CD4-positive, alpha-beta T cell treated with Interleukin-6 at 100 ng/mL for 8 hours (primary cell): ENCODE results near the gene ASCL2.

ENCODE experiments used
- DNase-seq: peaks from one replicate; pipeline ENCODE4 v3.0.0-alpha.2; 2020; ENCODE audit warnings: mixed read lengths, low spot score

Gene ASCL2, protein sequence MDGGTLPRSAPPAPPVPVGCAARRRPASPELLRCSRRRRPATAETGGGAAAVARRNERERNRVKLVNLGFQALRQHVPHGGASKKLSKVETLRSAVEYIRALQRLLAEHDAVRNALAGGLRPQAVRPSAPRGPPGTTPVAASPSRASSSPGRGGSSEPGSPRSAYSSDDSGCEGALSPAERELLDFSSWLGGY

DNA sequence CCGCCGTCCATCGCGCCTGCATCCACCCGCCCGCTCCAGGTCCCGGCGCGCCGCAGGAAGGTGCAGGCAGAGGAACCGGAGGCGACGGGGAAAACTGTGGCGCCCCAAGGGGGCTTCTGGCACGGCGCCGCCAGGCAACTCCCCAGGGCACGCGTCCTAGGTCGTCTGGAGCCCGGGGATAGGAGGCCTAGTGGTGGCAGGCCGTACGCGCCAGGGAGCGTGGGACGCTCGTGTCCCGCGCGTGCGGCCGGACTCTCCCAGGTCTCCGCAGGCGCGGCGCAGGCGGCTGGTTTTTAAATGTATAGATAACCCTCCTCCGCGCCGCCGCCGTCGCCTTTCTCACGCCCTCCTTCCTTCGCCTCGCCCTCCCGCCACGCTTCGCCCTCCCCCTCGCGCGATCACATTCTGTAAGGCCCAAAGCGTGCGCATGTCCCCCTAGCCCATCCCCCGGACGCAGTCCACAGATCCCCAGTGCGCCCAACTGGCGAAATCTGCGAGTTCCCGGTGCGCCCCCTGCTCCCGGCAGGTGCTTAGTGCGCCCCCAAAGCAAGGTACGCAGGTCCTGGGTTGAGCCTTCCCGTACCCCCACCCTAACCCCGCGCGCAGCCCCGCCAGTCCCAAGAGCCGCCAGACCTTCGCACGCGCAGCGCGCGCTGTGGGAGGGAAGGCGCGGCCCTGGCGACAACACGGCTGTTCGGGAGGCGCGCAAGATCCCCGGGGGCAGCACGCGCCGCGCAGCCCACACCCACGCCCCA is at the start of gene ASCL2:
ASCL2 (minus strand) TSS at position 267 of the 755 bp plus-strand sequence; CDS start at position 11, 256 bp downstream.
- DNase-seq, result no peak

DNA sequence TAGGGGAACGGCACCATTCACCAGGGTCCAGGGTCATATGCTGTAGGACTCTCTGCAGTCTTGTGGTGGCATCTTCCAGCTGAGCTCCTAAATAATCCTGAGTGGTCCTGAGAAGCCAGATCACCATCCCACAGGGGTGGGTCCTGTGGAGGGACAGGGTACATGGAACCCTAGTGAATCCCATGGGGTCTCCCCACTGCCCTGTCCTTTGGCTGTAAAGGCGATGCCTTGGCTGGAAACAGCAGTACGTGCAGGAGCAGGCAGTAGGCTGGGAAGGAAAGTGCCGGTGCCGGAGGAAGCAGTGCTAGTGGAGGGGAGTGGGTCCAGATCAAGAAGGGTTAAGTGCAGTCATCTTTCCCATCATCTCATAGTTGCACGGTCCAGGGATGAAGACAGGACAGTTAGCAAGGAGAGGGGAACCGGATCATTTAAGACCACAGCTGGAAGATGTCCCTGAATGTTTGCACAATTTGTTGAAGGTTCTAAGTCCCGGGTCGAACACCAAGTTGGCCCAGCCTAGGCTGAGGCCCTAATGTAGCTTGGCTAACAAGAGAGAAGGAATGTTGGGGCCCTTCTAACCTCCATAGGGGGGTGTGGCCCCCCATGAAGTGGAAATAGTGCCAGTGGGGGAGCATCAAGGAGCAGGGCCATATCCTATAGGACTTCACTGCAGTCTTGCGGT is 49.5 kb upstream of the ASCL2 start:
- no peak for DNase-seq

DNA sequence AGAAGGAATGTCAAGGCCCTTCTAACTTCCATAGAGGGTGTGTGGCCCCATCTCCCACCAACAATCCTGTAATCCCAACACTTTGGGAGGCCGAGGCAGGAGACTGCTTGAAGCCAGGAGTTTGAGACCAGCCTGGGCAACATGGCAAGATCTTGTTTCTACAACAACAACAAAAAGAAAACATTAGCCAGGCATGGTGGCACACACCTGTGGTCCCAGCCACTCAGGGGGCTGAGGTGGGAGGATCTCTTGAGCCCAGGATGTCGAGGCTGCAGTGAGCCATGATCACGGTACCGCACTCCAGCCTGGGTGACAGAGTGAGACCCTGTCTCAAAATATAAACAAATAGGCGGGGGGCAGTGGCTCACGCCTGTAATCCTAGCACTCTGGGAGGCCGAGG is 48.3 kb upstream of the ASCL2 start:
- DNase-seq, result no peak

DNA sequence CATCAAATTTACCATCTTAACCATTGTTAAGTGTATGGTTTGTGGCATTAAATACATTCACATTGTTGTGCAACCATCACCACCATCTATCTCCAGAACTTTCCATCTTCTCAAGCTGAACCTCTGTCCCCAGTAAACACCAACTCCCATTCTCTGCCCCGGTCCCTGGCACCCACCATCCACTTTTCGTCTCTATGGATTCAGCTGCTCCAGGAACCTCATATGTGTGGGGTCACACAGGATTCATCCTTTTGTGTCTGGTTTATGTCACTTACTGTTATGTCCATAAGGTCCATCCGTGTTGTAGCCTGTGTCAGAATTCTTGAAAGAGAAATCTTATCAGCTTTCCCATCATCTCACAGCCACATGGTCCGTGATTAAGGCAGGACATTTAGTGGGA is 47.7 kb upstream of the ASCL2 start:
- no peak for DNase-seq

DNA sequence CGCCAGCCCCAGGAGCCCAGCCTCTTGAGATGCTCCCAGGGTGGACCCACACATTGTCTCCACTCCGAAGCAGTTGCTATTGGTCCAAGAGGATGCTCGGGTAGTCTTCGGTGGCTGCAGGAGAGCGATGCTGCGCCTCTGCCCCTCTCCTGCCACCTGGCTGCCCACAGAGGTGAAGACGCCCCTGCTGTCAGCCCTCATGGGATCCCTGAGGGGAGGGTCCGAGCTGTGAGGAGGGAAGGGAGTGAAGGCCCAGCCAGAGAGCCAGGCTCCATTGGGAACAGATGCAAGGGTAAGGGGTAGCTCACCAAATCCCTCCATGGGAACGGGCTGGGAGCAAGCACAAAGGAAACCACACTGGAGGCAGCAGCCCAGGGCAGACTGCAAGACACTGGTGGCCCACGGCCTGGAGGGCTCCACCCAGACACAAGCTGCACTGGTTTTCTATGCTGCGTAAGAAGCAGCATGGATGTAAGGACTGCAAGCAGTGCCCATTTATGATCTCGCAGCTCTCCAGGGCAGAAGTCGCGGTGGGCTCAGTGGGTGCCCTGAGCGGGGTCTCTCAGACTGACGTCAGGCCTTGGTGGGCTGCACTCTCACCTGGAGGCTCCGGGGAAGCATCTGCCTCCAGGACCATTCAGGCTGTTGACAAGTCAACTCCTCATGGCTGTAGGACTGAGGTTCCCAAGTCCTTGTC is 47.1 kb upstream of the ASCL2 start:
- no peak for DNase-seq

DNA sequence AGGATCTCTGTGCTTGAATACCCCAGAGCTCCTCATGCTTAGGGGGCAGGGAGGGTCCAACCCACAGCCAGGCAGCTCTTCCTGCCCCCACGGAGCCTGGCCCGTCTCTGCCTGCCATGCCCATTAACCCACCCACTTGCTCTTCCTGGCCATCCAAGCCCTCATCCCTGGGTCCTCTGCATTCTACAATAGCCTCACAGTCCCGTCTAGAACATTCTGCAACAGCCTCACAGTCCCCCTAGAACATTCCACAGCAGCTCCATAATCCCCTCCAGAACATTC is 46.5 kb upstream of the ASCL2 start:
- DNase-seq, result no peak

DNA sequence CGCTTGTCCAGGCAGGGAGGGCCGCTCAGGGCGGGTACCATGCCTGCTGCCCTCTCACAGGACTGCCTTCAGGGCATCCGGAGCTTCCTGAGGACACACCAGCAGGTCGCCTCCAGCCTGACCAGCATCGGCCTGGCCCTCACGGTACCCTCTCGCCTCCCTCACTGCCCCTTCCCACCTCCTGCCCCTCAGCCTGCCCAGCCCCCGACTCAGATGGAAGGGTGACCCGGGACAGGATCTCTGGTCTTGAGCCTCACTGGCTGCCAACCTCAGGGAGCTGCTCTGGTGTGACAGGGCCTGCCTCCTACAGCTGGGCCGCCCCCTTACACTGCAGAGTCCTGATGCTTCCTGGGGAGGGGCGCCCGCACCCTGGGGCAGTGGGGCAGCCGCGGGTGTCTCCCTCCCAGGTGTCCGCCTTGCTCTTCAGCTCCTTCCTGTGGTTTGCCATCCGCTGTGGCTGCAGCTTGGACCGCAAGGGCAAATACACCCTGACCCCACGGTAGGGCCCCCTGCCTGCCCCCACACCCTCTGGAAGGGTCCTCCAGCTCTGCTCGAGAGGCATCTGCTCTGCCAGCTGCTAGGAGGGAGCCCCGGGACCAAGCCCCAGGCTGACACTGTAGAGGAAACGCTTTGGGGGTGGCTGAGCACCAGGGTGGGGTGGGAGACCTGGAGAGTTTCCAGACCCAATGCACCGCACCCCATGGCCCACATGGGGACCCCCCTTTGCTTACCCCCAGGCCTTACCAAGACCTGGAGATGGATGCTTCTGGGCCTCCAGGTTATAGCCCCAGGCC is 46.0 kb upstream of the ASCL2 start:
- no peak for DNase-seq

DNA sequence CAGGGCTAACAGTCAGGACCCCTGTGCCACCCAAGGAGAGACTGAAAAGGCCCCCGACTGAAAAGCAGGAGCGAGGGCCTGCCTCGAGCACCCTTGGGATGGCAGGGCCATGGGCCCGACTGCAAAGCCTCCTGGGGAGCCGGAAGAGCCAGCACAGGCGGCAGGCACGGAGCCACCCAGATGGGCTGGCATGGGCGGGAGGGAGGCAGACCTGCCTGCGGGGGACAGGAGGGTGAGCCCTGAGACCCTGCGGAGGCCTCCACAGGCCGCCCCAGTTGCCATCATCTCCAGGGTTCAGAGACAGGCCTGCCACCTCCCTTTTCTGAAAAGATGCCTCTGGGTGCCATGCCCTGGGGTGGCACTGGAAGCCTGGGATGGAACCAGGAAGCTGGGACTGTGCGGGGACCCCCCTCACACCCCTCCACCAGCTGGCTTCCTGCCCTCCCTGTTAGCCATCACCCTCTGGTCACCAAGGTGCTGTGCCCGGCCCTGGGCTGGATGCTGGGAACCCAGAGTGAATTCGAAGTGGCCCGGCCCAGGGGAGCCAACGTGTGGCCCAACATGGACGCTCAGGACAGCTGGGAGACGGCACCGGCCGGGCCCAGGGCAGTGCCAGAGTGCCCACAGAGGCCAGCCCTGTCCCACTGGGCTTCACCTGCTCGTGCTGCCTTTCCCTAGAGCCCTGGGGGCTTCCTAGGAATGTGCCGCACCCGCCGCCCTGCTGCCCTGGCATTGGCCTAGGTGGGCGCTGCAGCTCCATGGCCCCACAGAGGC is 45.2 kb upstream of the ASCL2 start:
- DNase-seq, result no peak

DNA sequence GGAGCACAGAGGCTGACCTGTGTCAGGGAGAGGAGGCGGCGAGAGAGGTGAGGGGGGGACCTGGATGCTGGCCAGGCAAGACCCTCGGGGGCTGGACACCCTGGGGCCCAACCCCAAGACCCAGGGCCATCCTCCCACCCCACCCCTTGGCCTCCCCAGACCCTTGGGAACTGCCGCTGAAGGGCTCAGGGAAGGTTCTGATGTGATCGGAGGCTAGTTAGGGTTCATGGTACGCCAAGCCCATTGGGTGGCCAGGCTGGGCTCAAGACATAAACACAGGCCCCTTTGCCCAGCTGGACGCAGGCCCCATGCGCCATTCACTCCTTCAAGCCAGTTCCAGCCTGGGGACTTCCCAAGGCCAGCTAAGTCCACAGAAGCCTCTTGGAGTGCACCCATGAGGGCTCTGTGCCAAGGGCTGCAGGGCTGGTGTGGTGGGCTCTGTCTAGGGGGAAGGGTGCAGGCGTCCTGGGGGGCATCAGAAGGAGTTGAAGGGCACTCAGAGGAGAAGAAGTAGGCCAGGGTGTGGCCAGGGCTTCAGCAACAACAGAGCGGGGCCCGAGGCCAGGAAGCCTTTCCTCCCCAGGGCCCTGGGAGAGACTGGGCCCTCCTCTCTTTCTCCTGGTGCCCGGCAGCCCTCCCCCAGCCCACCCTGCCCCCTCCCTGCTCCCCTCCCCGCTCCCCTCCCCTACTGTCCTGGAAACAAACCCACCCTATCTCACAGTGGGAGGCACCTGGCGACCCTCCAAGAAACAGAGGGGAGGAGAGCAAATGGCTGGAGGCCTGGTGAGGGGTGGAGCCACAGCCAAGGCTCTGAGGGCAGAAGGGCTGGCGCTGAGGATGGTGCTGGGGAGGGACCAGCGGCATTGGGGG is 44.4 kb upstream of the ASCL2 start:
- no peak for DNase-seq

DNA sequence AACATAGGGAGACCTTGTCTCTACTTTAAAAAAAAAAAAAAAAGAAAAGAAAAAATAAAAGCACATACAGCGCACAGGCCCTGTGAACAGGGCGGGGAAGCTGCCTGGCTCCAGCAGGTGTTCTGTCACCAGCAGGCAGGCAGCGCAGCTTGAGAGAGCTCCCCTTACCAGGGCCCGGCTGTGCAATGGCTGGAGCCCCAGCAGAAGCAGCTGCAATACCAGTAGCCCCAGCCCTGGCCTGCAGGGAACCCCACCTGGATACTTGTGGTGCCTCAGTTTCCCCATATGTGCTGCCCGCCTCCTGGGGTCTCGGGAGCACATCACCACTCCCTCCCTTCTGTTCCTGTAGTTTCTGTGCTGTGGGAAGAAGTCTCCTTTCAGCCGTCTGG is 43.7 kb upstream of the ASCL2 start:
- DNase-seq, result no peak

DNA sequence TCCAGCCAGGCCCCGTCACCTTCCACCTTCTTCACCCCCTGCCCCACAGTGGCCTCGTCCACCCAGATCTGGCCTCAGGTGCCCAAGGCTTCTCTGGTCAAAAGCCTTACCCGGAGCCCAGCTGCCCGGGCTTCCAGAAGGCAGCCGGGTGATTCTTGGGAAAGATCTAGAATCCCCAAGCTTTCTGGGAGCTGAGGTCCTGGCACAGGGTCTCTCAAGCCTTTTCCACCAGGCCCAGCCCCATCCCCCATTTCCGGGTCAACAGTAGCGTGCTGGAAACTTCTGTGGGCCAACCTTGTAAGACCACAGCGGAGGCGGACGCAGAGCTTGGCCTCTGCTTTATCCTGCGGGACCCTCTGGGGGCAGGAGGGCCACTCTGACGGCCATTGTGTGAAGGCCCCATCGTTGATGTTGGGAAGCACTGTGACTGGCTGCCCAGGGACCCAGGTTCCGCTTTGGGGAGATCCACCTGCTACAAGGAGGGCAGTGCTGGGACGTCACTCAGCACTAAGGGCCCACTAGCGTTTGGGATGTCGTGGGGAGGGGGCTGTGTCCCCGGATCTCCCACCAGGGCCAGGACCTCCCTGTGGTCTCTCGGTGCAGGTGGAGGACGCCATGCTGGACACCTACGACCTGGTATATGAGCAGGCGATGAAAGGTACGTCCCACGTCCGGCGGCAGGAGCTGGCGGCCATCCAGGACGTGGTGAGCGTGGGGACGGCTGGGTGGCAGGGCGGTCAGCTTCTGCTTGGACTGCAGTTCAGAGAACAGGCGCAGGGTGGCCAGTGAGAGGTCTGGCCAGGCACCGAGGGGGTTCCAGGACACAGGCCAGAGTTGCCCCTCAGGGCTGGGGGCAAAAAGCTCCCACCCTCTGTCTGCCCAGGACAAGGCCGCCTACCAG is 42.9 kb upstream of the ASCL2 start:
- DNase-seq, result no peak

DNA sequence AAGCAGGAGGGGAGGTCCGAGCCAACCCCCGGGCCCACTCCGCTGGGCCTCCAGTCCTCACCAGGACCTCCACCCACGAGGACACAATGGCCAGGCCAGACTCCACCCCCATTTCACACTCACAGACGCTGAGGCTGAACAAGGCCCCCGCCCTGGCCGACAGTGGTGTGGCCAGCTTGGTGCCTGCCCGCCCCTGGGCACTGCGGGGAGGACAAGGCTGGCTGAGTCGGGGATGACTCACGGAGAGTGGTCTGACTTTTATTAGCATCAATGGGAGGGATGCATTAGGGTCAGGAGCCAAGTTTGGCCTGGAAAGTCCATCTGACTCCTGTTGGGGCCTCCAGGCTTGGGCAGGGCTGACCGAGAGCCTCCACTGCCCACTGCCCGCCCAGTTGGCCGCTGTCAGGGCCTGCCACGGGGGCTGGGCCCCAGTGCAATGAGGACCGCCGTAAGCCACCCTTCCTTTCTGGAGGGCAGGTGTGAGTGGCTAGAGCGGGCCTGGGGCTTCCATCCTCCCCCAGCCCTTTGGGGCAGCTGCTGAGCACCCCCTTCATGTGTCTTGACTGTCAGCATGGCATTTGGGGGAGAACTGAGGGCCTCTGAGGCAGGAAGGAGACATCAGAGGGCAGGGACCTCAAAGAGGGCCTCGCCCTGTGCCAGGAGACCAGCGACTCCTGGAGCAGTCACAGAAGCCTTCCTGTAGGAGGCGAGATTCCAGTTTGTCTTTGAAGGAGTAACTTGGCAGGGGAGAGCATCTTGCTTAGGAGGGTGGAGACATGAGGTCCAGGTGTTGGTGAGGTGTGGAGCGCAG is 42.0 kb upstream of the ASCL2 start:
- DNase-seq, result no peak

DNA sequence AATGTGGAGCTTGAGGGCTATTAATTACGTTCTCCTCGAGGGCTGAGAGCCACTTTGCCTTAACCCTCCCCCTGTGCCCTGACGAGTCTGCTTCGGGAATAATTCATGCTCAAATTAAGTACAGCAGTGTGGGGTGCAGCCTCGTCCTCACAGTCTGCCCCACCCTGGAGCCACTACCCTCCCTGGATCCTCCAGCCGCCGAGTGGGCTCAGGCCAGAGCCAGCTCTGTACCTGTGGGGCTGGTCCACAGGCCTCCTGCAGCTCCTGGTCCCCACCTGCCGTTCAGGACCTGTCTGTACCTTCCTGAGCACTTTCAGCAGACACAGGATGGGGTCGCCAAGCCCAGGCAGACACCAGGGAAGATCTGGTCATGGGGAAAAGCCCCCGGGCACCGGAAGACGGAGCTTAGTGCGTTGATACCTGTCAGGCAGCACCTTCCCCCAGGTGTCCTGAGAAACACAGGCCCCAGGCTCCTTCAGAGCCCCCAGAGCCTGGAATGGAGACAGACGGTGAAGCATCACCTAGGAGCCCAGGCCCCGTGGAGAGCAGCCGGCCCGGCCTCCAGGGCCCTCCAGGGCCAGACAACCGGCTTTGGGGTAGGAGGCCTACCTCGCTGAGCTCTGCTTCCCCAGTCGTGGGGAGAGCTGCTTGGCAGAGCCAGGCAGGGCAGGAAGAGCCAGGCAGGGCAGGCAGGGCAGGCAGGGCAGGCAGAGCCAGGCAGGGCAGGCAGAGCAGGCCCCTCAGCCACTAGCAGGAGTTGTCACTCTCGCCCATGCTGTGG is 41.2 kb upstream of the ASCL2 start:
- DNase-seq, result no peak

DNA sequence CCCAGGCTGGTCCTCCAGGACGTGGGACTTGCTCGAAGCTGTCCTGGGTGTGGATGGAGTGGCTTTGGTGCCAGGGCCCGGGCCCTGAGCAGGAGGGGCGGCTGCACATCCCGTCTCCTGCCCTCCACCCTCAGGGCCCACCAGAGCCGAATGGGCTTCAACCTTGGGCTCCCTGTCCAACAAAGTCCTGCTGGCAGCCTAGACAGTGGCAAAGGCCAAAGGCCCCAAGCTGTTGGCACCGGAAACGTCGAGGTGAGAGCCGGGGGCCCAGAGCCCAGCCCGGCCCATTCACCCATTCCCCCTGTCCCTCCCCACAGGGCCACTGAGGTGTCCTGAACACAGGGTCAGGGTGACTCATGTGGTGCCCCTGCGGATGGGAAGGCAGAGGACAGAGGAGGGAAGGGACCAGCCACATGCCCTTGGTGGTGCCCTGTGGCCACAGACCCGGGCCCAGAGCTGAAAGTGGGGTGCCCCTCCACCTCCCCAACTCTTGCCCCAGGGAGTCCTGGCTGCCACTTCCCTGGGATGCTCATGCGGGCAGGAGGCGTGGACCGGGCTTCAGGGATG is 40.5 kb upstream of the ASCL2 start:
- no peak for DNase-seq

DNA sequence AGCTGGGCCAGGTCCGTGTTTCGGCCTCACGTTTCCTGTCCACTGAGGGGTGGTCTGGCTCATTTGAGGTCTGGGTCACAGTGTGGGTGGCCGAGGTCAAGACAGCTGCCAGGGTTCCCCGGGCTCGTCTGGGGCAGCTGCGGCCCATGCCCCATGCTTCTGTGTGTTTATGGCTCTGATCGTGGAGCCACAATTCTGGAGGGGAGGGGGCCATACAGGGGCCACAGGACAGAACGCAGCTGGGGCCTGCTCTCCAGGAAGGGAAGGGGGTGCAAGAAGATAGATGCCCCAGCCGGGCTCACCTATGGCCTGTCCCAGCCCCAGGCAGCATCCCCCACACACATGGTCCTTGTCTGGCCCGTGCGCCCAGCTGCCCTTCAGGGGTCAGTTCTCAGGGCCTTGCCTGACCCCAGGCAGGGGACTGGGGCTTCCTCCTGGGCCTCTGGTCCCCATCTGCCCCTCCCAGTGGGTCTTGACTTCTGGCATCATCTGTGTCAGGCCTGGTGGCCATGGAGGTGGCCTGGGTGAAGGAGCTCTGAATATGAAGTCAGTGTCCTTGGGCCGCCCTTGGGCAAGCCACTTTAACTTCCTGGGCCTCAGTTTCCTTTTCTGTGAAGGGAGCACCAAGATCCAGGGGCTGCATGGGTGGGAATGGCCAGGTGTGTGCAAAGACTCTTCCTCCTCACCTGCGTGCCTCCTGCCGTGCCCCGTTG is 39.8 kb upstream of the ASCL2 start:
- no peak for DNase-seq

DNA sequence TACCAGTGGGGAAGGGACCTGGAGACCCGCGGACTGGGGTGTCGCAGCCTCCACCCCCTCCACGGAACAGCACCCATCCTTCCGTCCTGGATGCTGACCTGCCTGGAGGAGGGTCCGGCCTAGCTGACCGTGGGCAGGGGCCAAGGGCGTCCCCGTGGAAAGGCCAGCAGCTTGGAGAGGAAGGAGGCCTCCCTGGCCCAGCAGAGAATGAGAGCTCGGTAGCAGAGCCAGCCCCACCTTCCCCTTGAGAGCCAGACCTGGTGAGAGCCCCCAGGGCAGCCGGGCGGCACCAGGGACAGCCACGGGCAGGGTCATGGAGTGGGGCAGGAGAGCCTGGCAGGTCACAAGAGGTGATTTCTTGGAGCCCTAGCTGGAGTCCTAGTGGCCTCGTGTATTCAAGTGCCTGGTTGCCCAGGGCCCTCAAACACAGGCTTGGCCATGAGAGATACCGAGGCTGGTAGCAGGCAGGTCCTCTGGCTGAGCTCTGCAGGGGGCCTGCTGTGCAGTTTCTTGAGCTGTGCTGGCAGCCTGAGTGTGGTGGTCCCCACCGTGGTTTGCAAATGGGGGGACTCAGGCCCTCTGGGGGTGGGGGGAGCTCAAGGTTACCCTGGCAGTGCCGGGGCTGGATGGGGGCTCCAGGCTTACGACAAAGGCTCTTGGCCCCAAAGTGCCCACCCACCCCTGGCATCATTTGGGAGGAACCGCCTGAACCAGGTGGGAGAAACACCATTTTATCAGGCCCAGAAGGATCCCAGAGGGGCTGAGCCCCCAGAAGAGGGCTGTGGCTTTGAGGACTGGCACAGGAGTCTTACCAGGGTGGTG is 39.1 kb upstream of the ASCL2 start:
- DNase-seq, result no peak
